Ishikawa (cell line): ENCODE measurements around the gene MAP3K5.

Experiments
- CEBPB ChIP-seq: IDR thresholded peaks from 2 replicates; pipeline ENCODE4 v1.6.1; 2012
- CREB1 ChIP-seq: IDR thresholded peaks from 2 replicates; pipeline ENCODE4 v1.6.1; 2012; ENCODE audit warnings: low read depth
- EGR1 ChIP-seq: IDR thresholded peaks from 2 replicates; pipeline ENCODE4 v1.6.1; 2012
- EP300 ChIP-seq: IDR thresholded peaks from 2 replicates; pipeline ENCODE4 v1.6.1; 2012; ENCODE audit warnings: borderline replicate concordance
- FOXM1 ChIP-seq: IDR thresholded peaks from 2 replicates; pipeline ENCODE4 v1.6.1; 2012; ENCODE audit warnings: low read depth, borderline replicate concordance
- MAX ChIP-seq: IDR thresholded peaks from 2 replicates; pipeline ENCODE4 v1.6.1; 2012
- NFIC ChIP-seq: IDR thresholded peaks from 2 replicates; pipeline ENCODE4 v1.6.1; 2012
- RAD21 ChIP-seq: IDR thresholded peaks from 2 replicates; pipeline ENCODE4 v1.6.1; 2012; ENCODE audit warnings: low read depth
- REST ChIP-seq: IDR thresholded peaks from 2 replicates; pipeline ENCODE4 v1.6.1; 2012; ENCODE audit warnings: low read depth, mild to moderate bottlenecking
- TAF1 ChIP-seq: IDR thresholded peaks from 2 replicates; pipeline ENCODE4 v1.6.1; 2012; ENCODE audit warnings: low read depth, mild to moderate bottlenecking
- TCF12 ChIP-seq: IDR thresholded peaks from 2 replicates; pipeline ENCODE4 v1.6.1; 2012; ENCODE audit warnings: low read depth
- TEAD4 ChIP-seq: IDR thresholded peaks from 2 replicates; pipeline ENCODE4 v1.6.1; 2012
- USF1 ChIP-seq: IDR thresholded peaks from 2 replicates; pipeline ENCODE4 v1.6.1; 2012
- YY1 ChIP-seq: IDR thresholded peaks from 2 replicates; pipeline ENCODE4 v1.6.1; 2012; ENCODE audit warnings: low read depth
- ZBTB7A ChIP-seq: IDR thresholded peaks from 2 replicates; pipeline ENCODE4 v1.6.1; 2012; ENCODE audit warnings: low read depth

Gene MAP3K5

GRCh38 chr6:136749359-136749997 lies 42.8 kb downstream of the MAP3K5 start:
- TF ChIP-seq TCF12 = no peak
- no peak for TF ChIP-seq RAD21
- no peak for TF ChIP-seq NFIC
- no peak for TF ChIP-seq EGR1
- no peak for TF ChIP-seq CEBPB
- no peak for TF ChIP-seq YY1
- TF ChIP-seq ZBTB7A = no peak
- no peak for TF ChIP-seq REST
- no peak for TF ChIP-seq CREB1
- TF ChIP-seq FOXM1 = no peak

GRCh38 chr6:136747507-136747906 lies 44.8 kb downstream of the MAP3K5 start:
- TF ChIP-seq TCF12 (no peak), USF1 (no peak), TAF1 (no peak), FOXM1 (no peak), EGR1 (no peak), TEAD4 (no peak), MAX (no peak), RAD21 (no peak), CREB1 (no peak), EP300 (no peak), ZBTB7A (no peak), CEBPB (no peak), NFIC (no peak), REST (no peak), YY1 (no peak)

GRCh38 chr6:136745300-136745699 lies 47.0 kb downstream of the MAP3K5 start:
- no peak for TF ChIP-seq TCF12
- no peak for TF ChIP-seq ZBTB7A
- no peak for TF ChIP-seq EGR1
- TF ChIP-seq RAD21 = no peak
- no peak for TF ChIP-seq EP300
- no peak for TF ChIP-seq FOXM1
- no peak for TF ChIP-seq YY1
- TF ChIP-seq TEAD4 = no peak
- no peak for TF ChIP-seq CREB1
- TF ChIP-seq CEBPB = no peak
- no peak for TF ChIP-seq REST
- no peak for TF ChIP-seq NFIC
- TF ChIP-seq MAX = no peak
- no peak for TF ChIP-seq TAF1
- TF ChIP-seq USF1 = no peak

GRCh38 chr6:136744889-136745288 lies 47.4 kb downstream of the MAP3K5 start:
- no peak for TF ChIP-seq EGR1
- no peak for TF ChIP-seq USF1
- no peak for TF ChIP-seq RAD21
- no peak for TF ChIP-seq CREB1
- no peak for TF ChIP-seq FOXM1
- no peak for TF ChIP-seq ZBTB7A
- TF ChIP-seq EP300 = no peak
- no peak for TF ChIP-seq REST
- TF ChIP-seq MAX = no peak
- no peak for TF ChIP-seq YY1
